Stomach (tissue), 9 donors: ENCODE measurements around the gene ATP6V0E2. TPM values are rescaled to one million over a fixed set of nuclear protein-coding genes. Genes with fewer than 3 reads are reported as not detected.
A peak's percentile ranks its signal among the peaks of the same experiment; 100 is the strongest.

Experiments
- DNase-seq, 2 donors: peaks; one replicate each; pipeline versions ENCODE4 v3.0.0 to v3.0.0-alpha.2; 2013 to 2019
- H3K27ac ChIP-seq, 5 donors: fragments of 200-600 bp in 4 of 5; sonication (generic) in 4 of 5; one replicate each; pipeline ENCODE4 v1.5.1; 2013 to 2019; ENCODE audit warnings: mild to moderate bottlenecking in 1 of 5, moderate library complexity in 1 of 5
- H3K27me3 ChIP-seq, 3 donors: fragments of 200-600 bp; sonication (generic); one replicate each; pipeline ENCODE4 v1.5.1; 2017 to 2019; ENCODE audit warnings: mixed run types in 1 of 3
- H3K36me3 ChIP-seq, 4 donors: fragments of 200-600 bp; sonication (generic); 1 replicate in 3 of 4; 2 replicates in 1 of 4; pipeline ENCODE4 v1.5.1; 2016 to 2019
- H3K4me1 ChIP-seq, 4 donors: fragments of 200-600 bp; sonication (generic); one replicate each; pipeline ENCODE4 v1.5.1; 2016 to 2019
- H3K4me3 ChIP-seq, 4 donors: fragments of 200-600 bp; sonication (generic) in 3 of 4; one replicate each; pipeline ENCODE4 v1.5.1; 2016 to 2019; ENCODE audit warnings: mild to moderate bottlenecking in 1 of 4
- H3K9me3 ChIP-seq, 4 donors: fragments of 200-600 bp; sonication (generic); one replicate each; pipeline ENCODE4 v1.5.1; 2016 to 2019
- CTCF ChIP-seq, 7 experiments: fragments of 450-650 bp in 4 of 7; fragments of 200-600 bp in 3 of 7; sonication (generic) in 3 of 7; IDR thresholded peaks; one replicate each; pipeline ENCODE4 v1.5.1; 2016 to 2019; ENCODE audit warnings: antibody characterized with exemption in 7 of 7, control low read depth in 2 of 7, mild to moderate bottlenecking in 1 of 7
- EP300 ChIP-seq: sonication (generic); formaldehyde crosslinking; IDR thresholded peaks from one replicate; pipeline ENCODE4 v1.6.1; 2017; ENCODE audit warnings: antibody characterized with exemption
- POLR2A ChIP-seq, 4 donors: fragments of 450-650 bp; IDR thresholded peaks; one replicate each; pipeline ENCODE4 v1.6.1; 2016; ENCODE audit warnings: antibody characterized with exemption in 4 of 4, control low read depth in 2 of 4, mild to moderate bottlenecking in 1 of 4, moderate library complexity in 1 of 4
- POLR2AphosphoS5 ChIP-seq, 3 donors: sonication (generic); formaldehyde crosslinking; IDR thresholded peaks; one replicate each; pipeline ENCODE4 v1.6.1; 2016; ENCODE audit warnings: antibody characterized with exemption in 3 of 3
- WGBS, 5 donors: extraction: QIAGEN DNeasy Blood & Tissue Kit in 3 of 5; methylation state at CpG; one replicate each; pipeline versions ENCODE4 v1.1.5 to v1.1.7; 2013 to 2018; 5-methylcytosine and 5-hydroxymethylcytosine counted together
- intact Hi-C: fragments of 100-400 bp; cut with DNase I; formaldehyde crosslinking; loops from one replicate; pipeline ENCODE4 v1.15.1; 2023; ENCODE audit warnings: low total_unique reads
- polyA plus RNA-seq, 3 donors: library from polyadenylated mRNA; stranded (reverse); fragments of 200-250 nt; gene quantifications; one replicate each; pipeline ENCODE4 v1.2.3, GENCODE V29; 2013
- total RNA-seq, 5 donors: library from RNA; depleted of rRNA; stranded (reverse); fragments of >200 nt; gene quantifications; one replicate each; pipeline versions ENCODE4 v1.1.0 to v1.2.3, GENCODE V29; 2014 to 2016
- donor health status: healthy with polysubstance abuse.
- donor health status: Bipolar disorder and iron deficiency.
- donor health status: healthy.

The ATP6V0E2 gene
- total and polyA plus RNA-seq, 8 donors = 5.1 to 83.5 (median 17.1) TPM; not detected in 1

- intact Hi-C loops = no loop called here
- DNase-seq = no peak
- Histone ChIP-seq H3K4me1 (peaks cover 8 to 18% (median 16%) of the 10 kb centered on the region in 4 donors), H3K27ac (no peak overlapping the region), H3K36me3 (peaks cover 20 to 66% (median 61%) of the 10 kb centered on the region in 4 donors), H3K4me3 (no peak overlapping the region), H3K27me3 (no peaks in the 10 kb centered on the region), H3K9me3 (no peaks in the 10 kb centered on the region)
- WGBS, 5 donors = 73 to 100% (median 76%) methylated on average over 6 of the region's 6 CpGs
- TF ChIP-seq CTCF (IDR thresholded peaks at IDR 0.05) = no peak
- TF ChIP-seq POLR2A (IDR thresholded peaks at IDR 0.05) = no peak
- TF ChIP-seq EP300 = no peak
- TF ChIP-seq POLR2AphosphoS5 (IDR thresholded peaks at IDR 0.05) = no peak
Observed at GRCh38 chr7:149859369-149859768, 14.4 kb upstream of the ATP6V0E2 start.

GRCh38 chr7:149859876-149860275 lies 13.9 kb upstream of the ATP6V0E2 start:
- no peak for DNase-seq
- Histone ChIP-seq H3K27me3 (no peaks in the 10 kb centered on the region), H3K4me3 (no peak overlapping the region), H3K9me3 (no peaks in the 10 kb centered on the region), H3K4me1 (peaks cover 3 to 13% (median 11%) of the 10 kb centered on the region in 4 donors), H3K27ac (no peak overlapping the region), H3K36me3 (peaks cover 23 to 71% (median 66%) of the 10 kb centered on the region in 4 donors)
- no peak for TF ChIP-seq POLR2AphosphoS5 (IDR thresholded peaks at IDR 0.05)
- no peak for TF ChIP-seq POLR2A (IDR thresholded peaks at IDR 0.05)
- intact Hi-C loops = no loop called here
- WGBS, 5 donors = 83 to 92% (median 89%) methylated on average over 4 of the region's 4 CpGs

GRCh38 chr7:149860821-149861727 lies 12.7 kb upstream of the ATP6V0E2 start:
- TF ChIP-seq POLR2A (IDR thresholded peaks at IDR 0.05) (no peak), POLR2AphosphoS5 (IDR thresholded peaks at IDR 0.05) (no peak), EP300 (no peak), CTCF (IDR thresholded peaks at IDR 0.05) (no peak)
- DNase-seq = peak in 1 of 2 donors; percentile 46
- intact Hi-C loops = no loop called here
- Histone ChIP-seq H3K36me3 (peaks cover 23 to 83% (median 72%) of the 10 kb centered on the region in 4 donors), H3K9me3 (no peaks in the 10 kb centered on the region), H3K4me3 (no peak overlapping the region), H3K27me3 (no peaks in the 10 kb centered on the region), H3K4me1 (peaks cover 0 to 5% (median under 1%) of the 10 kb centered on the region in 4 donors), H3K27ac (no peak overlapping the region)
- WGBS, 5 donors = 85 to 93% (median 88%) methylated on average over 27 to 45 of the region's 45 CpGs

- Histone ChIP-seq H3K36me3 (peaks cover 23 to 89% (median 75%) of the 10 kb centered on the region in 4 donors), H3K9me3 (no peaks in the 10 kb centered on the region), H3K4me3 (no peak overlapping the region), H3K4me1 (peaks cover 0 to 10% (median 0%) of the 10 kb centered on the region in 4 donors), H3K27ac (no peak overlapping the region), H3K27me3 (no peaks in the 10 kb centered on the region)
- no peak for TF ChIP-seq POLR2AphosphoS5 (IDR thresholded peaks at IDR 0.05)
- no peak for TF ChIP-seq CTCF (IDR thresholded peaks at IDR 0.05)
- no peak for TF ChIP-seq POLR2A (IDR thresholded peaks at IDR 0.05)
- TF ChIP-seq EP300 = no peak
- WGBS, 5 donors = 90 to 95% (median 93%) methylated on average over 16 of the region's 16 CpGs
- DNase-seq = no peak
- intact Hi-C loops = no loop called here
Observed at GRCh38 chr7:149861728-149862045, 12.1 kb upstream of the ATP6V0E2 start.

- Histone ChIP-seq H3K4me1 (peaks cover 0 to 13% (median 0%) of the 10 kb centered on the region in 4 donors), H3K4me3 (no peak overlapping the region), H3K27ac (no peak overlapping the region), H3K9me3 (no peaks in the 10 kb centered on the region), H3K36me3 (peaks cover 23 to 92% (median 75%) of the 10 kb centered on the region in 4 donors), H3K27me3 (no peaks in the 10 kb centered on the region)
- intact Hi-C loops = no loop called here
- DNase-seq = no peak
- 87 to 96% (median 93%) methylated on average over 17 to 18 of the region's 18 CpGs for WGBS, 5 donors
- TF ChIP-seq POLR2AphosphoS5 (IDR thresholded peaks at IDR 0.05) (no peak), CTCF (IDR thresholded peaks at IDR 0.05) (no peak), POLR2A (IDR thresholded peaks at IDR 0.05) (no peak), EP300 (no peak)
Observed at GRCh38 chr7:149862156-149862555, 11.6 kb upstream of the ATP6V0E2 start.
